Measurements from ENCODE around the gene DDAH1.

DDAH1 gene

DNA sequence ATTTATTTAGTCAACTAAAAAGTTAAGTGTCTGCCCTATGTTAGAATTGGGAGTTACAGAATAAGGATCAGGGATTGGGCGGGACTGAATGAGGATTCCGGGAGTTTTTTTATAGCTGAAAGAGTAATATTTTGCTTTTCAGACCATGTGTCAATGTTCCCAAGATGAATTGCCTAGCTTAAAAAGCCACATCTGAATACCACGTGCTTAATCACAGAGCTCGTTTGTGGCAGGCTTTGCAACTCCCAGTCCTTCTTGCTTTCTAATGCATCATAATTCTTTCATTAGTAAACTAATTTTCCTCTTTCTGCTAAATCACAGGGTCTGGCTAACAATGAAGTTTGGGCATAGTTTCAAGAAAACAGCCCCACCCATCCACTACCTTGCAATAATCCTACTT, 184.3 kb downstream of the DDAH1 start:
- H3K4me2 ChIP-seq (ENCODE audit: low read length), result no peak overlapping the region
- no peaks in the 10 kb centered on the region for H3K27me3 ChIP-seq (ENCODE audit: control insufficient read depth, low read length)
- H3F3A ChIP-seq (ENCODE audit: control insufficient read depth, insufficient read depth), result peaks cover 2% of the 10 kb centered on the region; the same call in 1 of the 2 replicates
- H4K20me1 ChIP-seq (ENCODE audit: control insufficient read depth, insufficient read depth, low read depth, low read length), result no peaks in the 10 kb centered on the region
- TF ChIP-seq, protein P1, sequence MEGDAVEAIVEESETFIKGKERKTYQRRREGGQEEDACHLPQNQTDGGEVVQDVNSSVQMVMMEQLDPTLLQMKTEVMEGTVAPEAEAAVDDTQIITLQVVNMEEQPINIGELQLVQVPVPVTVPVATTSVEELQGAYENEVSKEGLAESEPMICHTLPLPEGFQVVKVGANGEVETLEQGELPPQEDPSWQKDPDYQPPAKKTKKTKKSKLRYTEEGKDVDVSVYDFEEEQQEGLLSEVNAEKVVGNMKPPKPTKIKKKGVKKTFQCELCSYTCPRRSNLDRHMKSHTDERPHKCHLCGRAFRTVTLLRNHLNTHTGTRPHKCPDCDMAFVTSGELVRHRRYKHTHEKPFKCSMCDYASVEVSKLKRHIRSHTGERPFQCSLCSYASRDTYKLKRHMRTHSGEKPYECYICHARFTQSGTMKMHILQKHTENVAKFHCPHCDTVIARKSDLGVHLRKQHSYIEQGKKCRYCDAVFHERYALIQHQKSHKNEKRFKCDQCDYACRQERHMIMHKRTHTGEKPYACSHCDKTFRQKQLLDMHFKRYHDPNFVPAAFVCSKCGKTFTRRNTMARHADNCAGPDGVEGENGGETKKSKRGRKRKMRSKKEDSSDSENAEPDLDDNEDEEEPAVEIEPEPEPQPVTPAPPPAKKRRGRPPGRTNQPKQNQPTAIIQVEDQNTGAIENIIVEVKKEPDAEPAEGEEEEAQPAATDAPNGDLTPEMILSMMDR (IDR thresholded peaks at IDR 0.05; ENCODE audit: low read depth, low read length, poor library complexity, severe bottlenecking), result no peak
- TF ChIP-seq EZH2phosphoT487 (IDR thresholded peaks at IDR 0.05; ENCODE audit: borderline replicate concordance, low read length), result no peak
- peaks cover 7% of the 10 kb centered on the region for H3K79me2 ChIP-seq (ENCODE audit: control insufficient read depth, low read length)
- peaks cover 6% of the 10 kb centered on the region for H3K36me3 ChIP-seq (ENCODE audit: control insufficient read depth, low read length)
- no peaks in the 10 kb centered on the region for H3K9me3 ChIP-seq (ENCODE audit: control insufficient read depth, insufficient read depth, low read length)
- H3K4me1 ChIP-seq (ENCODE audit: control insufficient read depth, low read length), result peaks cover 10% of the 10 kb centered on the region
- H3K4me3 ChIP-seq (ENCODE audit: low read length), result no peak overlapping the region
- no peak overlapping the region for H3K27ac ChIP-seq (ENCODE audit: low read depth, low read length)
- no peaks in the 10 kb centered on the region for H3K9me2 ChIP-seq (replicated peaks; ENCODE audit: control insufficient read depth, low read length)

DNA sequence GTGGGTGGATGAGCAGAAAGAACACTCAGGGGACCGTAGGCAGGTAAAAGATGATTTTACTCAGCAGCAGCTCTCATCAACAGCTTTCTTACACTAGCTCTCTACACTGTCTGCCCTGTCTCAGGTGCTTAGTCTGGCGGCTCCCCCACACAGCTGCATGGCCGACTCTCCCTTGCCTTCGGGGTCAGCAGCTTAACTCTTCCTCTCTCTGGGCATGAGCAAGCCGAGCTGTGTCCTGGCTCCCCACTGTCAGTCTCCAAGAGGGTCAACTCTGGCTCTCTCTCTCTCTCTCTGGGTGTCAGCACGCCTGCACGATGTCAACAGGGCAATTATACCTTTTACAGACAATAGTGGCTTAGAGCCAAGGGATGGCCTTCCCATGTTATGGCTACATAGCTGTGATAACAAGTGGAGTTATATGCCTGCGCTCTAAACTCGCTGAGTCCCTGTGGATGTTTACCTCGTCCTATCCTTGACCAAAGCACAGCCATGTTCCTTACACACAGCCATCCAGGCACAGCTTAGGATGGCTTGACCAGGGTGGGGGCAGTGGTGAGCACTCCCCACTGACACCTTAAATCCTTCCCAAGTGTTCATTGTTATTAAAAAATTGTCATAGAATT, 185.4 kb downstream of the DDAH1 start:
- no peaks in the 10 kb centered on the region for H3K9me2 ChIP-seq (replicated peaks; ENCODE audit: control insufficient read depth, low read length)
- H3K27me3 ChIP-seq (ENCODE audit: control insufficient read depth, low read length), result no peaks in the 10 kb centered on the region
- H4K20me1 ChIP-seq (ENCODE audit: control insufficient read depth, insufficient read depth, low read depth, low read length), result no peaks in the 10 kb centered on the region
- peaks cover 8% of the 10 kb centered on the region for H3F3A ChIP-seq (ENCODE audit: control insufficient read depth, insufficient read depth)
- H3K79me2 ChIP-seq (ENCODE audit: control insufficient read depth, low read length), result peaks cover 17% of the 10 kb centered on the region
- TF ChIP-seq EZH2phosphoT487 (IDR thresholded peaks at IDR 0.05; ENCODE audit: borderline replicate concordance, low read length), result no peak
- TF ChIP-seq, protein P1 (IDR thresholded peaks at IDR 0.05; ENCODE audit: low read depth, low read length, poor library complexity, severe bottlenecking), result no peak
- no peaks in the 10 kb centered on the region for H3K9me3 ChIP-seq (ENCODE audit: control insufficient read depth, insufficient read depth, low read length)
- no peak overlapping the region for H3K4me2 ChIP-seq (ENCODE audit: low read length)
- H3K4me1 ChIP-seq (ENCODE audit: control insufficient read depth, low read length), result peaks cover 21% of the 10 kb centered on the region
- no peak overlapping the region for H3K27ac ChIP-seq (ENCODE audit: low read depth, low read length)
- H3K4me3 ChIP-seq (ENCODE audit: low read length), result no peak overlapping the region
- peaks cover 10% of the 10 kb centered on the region for H3K36me3 ChIP-seq (ENCODE audit: control insufficient read depth, low read length)

DNA sequence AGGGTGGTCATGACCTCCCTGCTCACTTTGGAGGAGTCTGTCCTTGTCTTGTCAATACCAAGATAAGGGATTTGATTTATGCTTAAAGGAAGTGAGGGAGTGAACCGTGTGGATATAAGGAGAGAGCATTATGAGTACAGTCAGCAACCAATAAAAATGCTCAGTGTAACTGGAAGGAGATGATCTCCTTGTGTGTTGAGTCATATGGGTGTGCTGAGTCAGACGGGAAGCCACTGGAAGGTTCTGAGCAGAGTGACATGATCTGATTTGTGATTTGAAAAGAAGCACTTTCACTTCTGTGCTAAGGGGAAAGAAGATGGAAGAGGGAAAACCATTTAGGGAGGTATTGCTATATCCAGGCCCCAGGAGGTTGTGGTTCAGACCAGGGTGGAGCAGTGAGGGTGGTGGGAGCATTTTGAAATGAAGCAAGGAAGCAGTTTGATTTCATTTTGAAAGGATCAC, 186.1 kb downstream of the DDAH1 start:
- Histone ChIP-seq H3F3A (ENCODE audit: control insufficient read depth, insufficient read depth) (peaks cover 8% of the 10 kb centered on the region), H3K4me1 (ENCODE audit: control insufficient read depth, low read length) (peaks cover 27% of the 10 kb centered on the region), H3K4me3 (ENCODE audit: low read length) (no peak overlapping the region), H3K27ac (ENCODE audit: low read depth, low read length) (no peak overlapping the region), H3K9me3 (ENCODE audit: control insufficient read depth, insufficient read depth, low read length) (no peaks in the 10 kb centered on the region), H4K20me1 (ENCODE audit: control insufficient read depth, insufficient read depth, low read depth, low read length) (peaks cover 5% of the 10 kb centered on the region; the same call in 1 of the 2 replicates), H3K4me2 (ENCODE audit: low read length) (no peak overlapping the region), H3K79me2 (ENCODE audit: control insufficient read depth, low read length) (peaks cover 24% of the 10 kb centered on the region), H3K27me3 (ENCODE audit: control insufficient read depth, low read length) (no peaks in the 10 kb centered on the region), H3K9me2 (replicated peaks; ENCODE audit: control insufficient read depth, low read length) (no peaks in the 10 kb centered on the region), H3K36me3 (ENCODE audit: control insufficient read depth, low read length) (peaks cover 16% of the 10 kb centered on the region)
- TF ChIP-seq, protein P1 (IDR thresholded peaks at IDR 0.05; ENCODE audit: low read depth, low read length, poor library complexity, severe bottlenecking), result no peak
- no peak for TF ChIP-seq EZH2phosphoT487 (IDR thresholded peaks at IDR 0.05; ENCODE audit: borderline replicate concordance, low read length)
